KOPT-K1 (cell line): ENCODE data around the gene ATF3.

Experiments
- H3K27ac ChIP-seq: fragments of 200-600 bp; sonication (generic); 2 replicates; pipeline ENCODE4 v1.5.1; 2016; ENCODE audit warnings: antibody characterized with exemption, mild to moderate bottlenecking, low read depth, low read length; ENCODE audit not compliant: poor library complexity, severe bottlenecking
- H3K36me3 ChIP-seq: fragments of 200-600 bp; sonication (generic); 2 replicates; pipeline ENCODE4 v1.5.1; 2017; ENCODE audit warnings: antibody characterized with exemption, mild to moderate bottlenecking, low read length, moderate library complexity; ENCODE audit not compliant: insufficient read depth
- H3K9me3 ChIP-seq: fragments of 200-600 bp; sonication (generic); 2 replicates; pipeline ENCODE4 v1.5.1; 2017; ENCODE audit warnings: antibody characterized with exemption, low read length, mild to moderate bottlenecking; ENCODE audit not compliant: insufficient read depth, poor library complexity, severe bottlenecking

The ATF3 gene

DNA sequence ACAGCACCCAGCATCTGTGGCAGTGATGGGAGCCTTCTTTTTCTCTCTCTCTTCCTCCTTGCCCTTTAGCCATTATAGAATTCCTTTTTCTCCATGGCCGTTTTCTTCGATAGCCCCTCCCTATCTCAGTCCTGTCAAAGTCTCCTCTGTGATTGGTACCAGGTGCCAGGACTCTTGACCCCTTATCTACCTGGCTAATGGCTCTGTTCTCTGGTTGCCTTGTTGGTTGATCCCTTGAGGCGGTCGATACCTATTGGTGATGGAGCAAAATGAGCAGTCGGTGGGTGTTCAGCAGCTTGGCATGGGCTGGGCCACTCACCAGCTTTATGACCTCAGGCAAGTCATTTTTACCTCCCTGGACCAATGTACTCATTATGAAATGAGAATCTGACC lies 2.0 kb downstream of the ATF3 start:
- Histone ChIP-seq H3K27ac (no peak overlapping the region), H3K36me3 (peaks cover 9% of the 10 kb centered on the region; the same call in 1 of the 2 replicates), H3K9me3 (no peaks in the 10 kb centered on the region)

DNA sequence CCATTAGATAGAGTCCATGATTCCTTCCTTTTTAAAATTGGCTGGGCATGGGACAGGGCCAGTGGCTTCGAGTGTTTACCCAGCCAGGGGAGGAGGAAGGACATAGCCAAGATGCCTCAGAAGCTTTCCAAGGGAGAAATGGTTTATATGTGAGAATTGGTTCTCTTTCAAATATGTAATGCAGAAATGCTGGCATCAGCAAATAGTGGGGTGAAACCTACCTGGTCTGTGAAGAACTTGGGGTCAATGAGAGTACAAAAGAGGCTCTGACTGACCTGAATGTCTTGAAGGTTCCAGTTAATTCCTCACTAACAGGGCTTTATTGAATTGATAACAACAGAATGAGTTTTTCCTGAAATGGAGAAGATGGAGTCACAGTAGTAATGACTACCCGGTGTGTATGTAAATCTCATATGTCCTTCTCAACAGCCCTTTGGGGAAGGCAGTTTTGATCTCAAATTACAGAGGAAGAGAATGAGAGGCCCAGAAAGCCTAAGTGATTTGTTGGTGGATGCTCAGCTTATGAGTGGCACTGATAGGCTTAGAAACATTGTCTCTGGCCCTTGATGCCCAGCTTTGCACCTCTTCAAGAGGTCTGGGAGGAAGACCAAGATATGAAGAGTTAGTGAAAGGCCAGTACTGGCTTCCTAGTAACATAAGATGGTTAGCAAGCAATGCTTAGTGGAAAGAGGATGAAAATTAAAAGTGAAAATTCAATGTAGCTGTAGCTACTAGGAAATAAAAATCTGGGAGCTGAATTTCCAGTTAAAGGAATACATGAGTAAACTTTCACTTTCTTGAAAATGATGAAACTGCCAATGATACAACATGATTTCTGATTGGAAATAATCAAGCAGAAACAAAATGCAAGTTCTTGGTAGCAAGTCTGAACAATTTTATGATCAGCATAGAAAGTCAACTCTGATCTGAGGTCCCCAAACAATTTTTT lies 2.7 kb downstream of the ATF3 start:
- H3K27ac ChIP-seq, result no peak overlapping the region
- H3K36me3 ChIP-seq, result peaks cover 16% of the 10 kb centered on the region; the same call in 1 of the 2 replicates
- H3K9me3 ChIP-seq, result no peaks in the 10 kb centered on the region

DNA sequence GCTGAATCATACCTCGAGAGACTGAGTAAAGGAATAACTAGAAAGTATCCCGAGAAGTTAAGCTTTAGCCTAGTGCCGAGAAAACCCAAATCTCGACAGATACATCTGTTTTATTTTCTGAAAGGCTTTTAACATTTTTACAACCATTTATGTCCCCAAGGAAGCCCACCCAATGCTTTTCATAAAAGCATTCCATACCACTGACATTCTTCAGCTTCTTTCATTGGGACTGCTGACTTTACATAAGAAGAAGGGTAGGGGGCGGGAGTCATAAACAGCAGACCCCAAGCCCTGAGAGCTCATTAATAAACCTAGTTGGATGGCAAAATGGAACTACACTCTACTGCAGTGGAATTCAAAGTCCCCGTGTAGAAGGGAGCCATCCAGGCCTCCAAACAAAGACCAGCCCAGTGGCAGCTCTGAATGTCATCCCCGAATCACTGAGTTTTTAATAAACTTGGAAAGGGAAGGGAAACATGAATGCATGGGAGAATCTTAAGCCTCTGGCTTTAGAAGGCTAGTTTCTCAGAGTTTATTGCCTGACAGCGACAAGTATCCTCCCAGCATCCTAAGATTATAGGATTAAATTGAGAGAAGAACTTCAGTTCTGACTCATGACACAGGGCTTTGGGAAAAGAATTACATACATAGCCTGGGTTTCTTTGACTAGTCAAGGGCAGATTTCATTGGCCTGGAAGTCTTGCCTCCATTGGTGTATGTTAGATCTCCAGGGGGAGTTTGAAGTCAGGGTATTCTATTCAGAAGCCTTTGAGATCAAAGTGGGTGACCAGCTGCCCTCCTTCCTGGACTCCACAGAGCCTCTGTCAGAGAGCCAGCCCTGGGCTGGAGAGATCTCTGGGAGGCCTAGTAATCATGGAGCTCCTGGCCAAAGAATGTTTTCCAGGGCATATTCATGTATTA lies 3.7 kb downstream of the ATF3 start:
- H3K27ac ChIP-seq, result no peak overlapping the region
- H3K36me3 ChIP-seq, result peaks cover 26% of the 10 kb centered on the region
- no peaks in the 10 kb centered on the region for H3K9me3 ChIP-seq

DNA sequence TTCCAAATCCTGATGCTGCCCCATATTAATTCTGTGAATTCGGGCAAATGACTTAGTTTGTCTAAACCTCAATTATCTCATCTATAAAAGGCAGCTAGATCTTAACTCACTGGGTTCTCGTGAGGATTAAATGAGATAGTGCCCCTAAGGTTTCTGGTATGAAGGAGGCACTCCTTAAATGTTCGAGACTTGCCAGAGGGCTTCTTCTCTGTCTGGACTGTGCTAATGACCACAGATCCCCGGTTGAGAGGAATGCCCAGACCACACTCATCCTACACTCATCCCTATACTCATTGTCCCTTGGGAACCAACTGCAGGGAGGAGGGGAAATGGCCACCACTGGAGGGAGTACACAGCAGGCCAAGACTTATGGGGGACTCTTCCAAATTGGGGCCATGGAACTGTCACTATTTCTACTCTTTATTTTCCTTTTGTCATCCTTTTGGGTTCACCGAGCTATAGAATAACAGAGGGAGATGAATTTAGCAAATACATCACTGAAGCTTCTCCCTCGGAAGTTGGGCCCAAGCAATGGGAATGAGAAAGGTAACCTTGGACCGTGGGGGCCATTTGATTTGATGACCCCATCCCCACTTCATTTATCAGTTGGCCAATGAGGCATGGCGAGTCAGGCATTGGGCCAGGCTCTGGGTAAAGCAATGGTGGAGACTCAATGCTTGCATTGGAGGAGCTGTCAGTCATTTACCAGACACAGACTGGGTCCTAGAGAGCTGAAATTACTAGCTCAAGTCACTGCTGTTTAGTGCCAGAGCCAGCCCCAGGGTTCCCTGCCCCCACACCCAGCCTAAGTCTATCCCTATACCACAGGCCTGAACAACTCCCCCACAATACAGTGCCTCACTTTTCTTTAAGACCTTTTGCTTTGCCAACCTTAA lies 5.1 kb downstream of the ATF3 start:
- Histone ChIP-seq H3K27ac (no peak overlapping the region), H3K36me3 (peaks cover 40% of the 10 kb centered on the region)

DNA sequence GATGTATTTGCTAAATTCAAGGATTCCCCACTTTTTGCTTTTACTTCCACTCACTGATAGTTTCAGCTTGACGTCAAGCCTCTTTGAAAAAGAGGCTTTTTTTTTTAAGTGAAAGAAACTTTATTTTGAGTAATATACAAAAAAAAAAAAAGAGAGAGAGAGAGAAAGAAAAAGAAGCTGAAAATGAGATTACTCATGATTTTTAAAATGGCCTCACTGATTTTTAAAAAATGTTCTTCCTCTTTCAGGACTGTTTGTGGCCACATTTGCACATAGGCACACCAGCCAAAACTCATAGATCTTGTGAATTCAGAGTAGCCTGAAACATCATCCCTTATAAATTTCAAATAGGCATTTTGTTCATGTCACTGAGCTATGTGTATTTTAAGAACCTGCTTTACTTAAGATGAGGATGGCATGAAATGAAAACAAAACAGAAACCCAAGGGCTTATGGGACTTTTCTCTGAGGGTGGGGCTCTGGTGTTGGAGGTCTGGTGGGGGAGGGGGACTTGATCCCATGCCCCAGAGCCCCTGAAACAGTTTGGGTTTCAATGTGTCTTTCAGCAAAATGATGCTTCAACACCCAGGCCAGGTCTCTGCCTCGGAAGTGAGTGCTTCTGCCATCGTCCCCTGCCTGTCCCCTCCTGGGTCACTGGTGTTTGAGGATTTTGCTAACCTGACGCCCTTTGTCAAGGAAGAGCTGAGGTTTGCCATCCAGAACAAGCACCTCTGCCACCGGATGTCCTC lies 6.1 kb downstream of the ATF3 start:
- no peaks in the 10 kb centered on the region for H3K9me3 ChIP-seq
- H3K36me3 ChIP-seq, result peaks cover 49% of the 10 kb centered on the region
- no peak overlapping the region for H3K27ac ChIP-seq

More for the DNA sequence above, 5.1 kb downstream of the ATF3 start:
- H3K9me3 ChIP-seq, result no peaks in the 10 kb centered on the region

DNA sequence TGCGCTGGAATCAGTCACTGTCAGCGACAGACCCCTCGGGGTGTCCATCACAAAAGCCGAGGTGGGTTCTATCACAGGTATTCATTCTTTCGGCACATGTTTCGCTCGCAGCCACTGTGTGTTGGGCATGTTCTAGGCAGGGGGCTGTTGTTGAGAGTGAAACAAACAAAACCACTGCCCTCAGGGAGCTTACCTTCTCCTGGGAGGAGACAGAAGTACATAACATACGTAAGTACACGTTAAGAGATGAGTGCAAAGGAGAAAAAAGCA lies 6.6 kb downstream of the ATF3 start:
- H3K9me3 ChIP-seq, result no peaks in the 10 kb centered on the region
- no peak overlapping the region for H3K27ac ChIP-seq
- H3K36me3 ChIP-seq, result peaks cover 52% of the 10 kb centered on the region

DNA sequence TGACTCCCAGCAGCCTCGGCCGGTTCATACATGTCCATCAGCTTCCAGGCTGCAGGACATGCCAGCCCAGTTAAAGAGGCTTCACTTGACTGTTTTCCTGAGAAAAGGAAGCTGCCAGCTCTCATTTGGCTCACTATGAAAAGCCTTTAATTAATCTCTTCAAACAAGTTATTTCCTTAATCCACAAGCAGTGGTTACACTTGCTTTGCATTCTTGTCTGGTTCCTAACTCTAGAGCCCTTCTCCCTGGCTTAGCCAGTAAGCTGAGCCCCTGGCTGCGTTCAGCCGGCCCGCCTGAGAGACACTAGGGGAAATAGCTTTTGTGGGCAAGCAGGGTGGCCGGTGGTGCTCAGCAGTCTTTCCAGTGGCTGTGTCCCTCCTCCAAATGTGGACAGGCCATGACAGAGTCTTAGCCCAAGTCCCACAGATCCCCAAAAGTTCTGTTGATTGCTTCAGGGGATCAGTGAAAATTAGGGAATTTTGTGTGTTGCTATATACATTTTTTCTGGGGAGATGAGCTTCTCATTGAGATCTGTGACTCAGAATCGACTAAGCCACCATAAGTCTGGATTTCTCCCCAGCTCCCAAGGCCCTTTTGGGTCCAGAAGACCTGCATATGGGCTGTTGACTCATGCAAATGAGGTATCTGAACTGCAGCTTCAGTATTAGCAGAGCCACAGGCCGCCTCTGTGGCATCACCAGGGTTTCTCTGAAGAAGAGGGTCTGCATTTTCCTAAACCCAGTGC lies 10.1 kb downstream of the ATF3 start:
- Histone ChIP-seq H3K27ac (no peak overlapping the region), H3K9me3 (no peaks in the 10 kb centered on the region), H3K36me3 (peaks cover 67% of the 10 kb centered on the region)

DNA sequence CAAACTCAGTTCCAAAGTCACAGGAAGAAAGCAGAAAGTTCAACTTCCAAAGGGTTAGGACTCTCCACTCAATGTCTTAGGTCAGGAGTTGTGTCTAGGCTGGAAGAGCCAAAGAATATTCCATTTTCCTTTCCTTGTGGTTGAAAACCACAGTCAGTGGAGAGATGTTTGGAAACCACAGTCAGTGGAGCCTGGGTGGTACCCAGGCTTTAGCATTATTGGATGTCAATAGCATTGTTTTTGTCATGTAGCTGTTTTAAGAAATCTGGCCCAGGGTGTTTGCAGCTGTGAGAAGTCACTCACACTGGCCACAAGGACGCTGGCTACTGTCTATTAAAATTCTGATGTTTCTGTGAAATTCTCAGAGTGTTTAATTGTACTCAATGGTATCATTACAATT lies 11.7 kb downstream of the ATF3 start:
- no peaks in the 10 kb centered on the region for H3K9me3 ChIP-seq
- H3K36me3 ChIP-seq, result peaks cover 60% of the 10 kb centered on the region
- H3K27ac ChIP-seq, result no peak overlapping the region

DNA sequence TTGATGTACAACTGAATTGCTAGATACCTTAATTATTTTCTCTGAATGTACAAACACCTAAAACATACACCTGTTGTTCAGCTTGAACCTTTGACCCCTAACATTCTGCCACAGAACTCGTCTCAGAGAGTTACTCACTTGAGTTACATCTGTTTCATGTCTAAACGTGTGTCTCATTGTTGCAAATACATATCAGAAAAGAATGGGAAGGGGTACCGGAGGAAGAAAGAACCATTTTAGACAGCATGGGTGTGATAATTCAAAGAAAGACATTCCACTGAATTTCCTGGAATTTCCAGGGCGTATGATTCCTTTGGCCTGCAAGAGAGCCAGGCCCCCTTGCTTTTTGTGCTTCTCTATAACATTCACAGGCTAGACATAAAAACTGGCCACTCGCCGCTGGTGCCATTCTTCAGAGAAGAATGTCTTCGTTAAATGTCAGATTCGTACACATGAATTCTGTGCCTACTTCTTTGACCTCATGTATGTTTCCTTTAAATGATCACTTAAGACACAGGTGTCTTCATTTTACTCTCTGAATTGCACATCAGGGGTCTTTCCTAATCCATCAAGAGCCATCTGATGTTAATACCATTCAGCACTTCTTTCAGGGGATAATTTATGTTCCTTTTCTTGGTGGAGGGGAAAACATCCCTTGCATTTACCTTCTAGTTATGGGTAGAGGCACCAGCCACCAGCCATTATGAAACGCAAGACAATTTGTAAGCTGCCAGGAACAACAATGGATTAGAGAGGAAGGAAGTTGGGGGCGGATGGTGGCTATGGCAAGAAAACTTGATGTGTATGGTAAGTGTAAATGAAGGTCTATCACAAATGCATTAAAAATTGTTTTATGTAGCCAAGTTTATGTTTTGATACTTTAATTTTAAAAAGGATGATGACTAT lies 12.7 kb downstream of the ATF3 start:
- H3K36me3 ChIP-seq, result peaks cover 51% of the 10 kb centered on the region
- no peaks in the 10 kb centered on the region for H3K9me3 ChIP-seq

DNA sequence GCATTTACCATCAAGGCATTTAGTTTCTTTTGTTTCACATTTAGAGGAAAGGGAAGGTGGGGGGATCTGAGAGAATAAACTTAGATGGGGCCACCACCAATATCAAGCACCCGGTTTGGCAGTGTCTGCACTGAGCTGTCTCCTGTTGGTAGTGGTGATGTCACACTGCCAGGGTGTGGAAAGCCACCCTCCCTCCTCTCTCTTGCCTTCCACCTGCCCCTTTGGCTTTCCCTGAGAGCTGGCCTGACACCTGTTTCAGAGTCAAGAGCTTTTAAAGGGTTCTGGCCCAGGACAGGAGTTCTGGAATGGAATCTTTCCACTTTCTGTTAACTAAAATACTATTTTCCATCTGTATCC lies 13.4 kb downstream of the ATF3 start:
- H3K36me3 ChIP-seq, result peaks cover 44% of the 10 kb centered on the region
- no peaks in the 10 kb centered on the region for H3K9me3 ChIP-seq
- H3K27ac ChIP-seq, result peak overlapping the region; percentile 32

More for the DNA sequence above, 12.7 kb downstream of the ATF3 start:
- H3K27ac ChIP-seq, result peak overlapping the region; percentile 32

DNA sequence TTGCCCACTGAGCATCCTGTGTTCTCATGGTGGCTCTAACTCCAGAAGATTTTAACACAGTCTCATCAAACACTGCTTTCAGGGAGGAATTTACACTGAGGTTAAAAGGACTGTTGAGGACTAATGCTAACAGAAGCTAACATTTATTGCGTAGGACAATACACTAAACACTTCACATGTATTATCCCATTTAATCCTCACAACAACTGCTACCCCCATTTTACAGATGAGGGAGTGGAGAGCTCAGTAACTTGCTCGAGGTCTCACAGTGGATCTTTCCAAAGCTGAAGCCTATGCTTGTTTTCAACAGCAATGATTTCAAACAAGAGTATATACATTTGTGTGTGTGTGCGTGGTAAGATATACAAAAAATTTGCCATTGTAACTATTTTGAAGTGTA lies 13.9 kb downstream of the ATF3 start:
- H3K9me3 ChIP-seq, result no peaks in the 10 kb centered on the region
- peak overlapping the region; percentile 32 for H3K27ac ChIP-seq
- H3K36me3 ChIP-seq, result peaks cover 39% of the 10 kb centered on the region

DNA sequence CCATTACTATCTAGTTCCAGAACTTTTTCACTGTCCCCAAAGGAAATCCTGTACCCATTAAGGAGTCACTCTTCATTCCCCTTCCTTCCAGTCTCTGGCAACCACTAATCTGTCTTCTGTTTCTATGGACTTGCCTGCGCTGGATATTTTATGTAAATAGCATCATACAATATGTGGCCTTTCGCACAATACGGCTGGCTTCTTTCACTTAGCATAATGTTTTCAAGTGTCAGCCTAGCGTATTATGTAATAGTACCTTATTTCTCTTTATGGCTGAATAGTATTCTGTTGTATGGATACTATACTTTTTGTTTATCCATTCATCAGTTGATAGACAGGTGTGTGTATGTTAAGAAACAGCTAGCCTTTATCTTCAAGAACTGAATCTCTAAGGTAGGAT lies 14.3 kb downstream of the ATF3 start:
- Histone ChIP-seq H3K27ac (no peak overlapping the region), H3K36me3 (peaks cover 35% of the 10 kb centered on the region), H3K9me3 (no peaks in the 10 kb centered on the region)

DNA sequence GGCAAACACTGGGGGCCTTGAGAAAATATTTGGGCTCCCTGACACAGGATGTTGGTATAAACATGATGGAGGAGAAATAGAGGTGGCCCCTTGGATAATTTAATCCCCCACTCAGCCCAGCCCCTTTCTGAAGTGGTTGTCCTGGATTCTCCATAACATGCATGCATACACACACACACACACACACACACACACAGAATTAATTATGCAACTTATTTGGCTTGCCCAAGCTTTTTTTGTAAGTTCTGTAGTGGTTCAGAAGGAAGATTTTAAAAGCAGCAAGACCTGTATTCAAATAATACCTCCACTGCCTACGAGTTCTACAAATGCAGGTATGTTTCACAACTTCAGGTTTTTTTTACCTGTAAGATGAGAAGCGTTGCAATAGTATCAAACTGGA lies 15.0 kb downstream of the ATF3 start:
- no peak overlapping the region for H3K27ac ChIP-seq
- H3K9me3 ChIP-seq, result no peaks in the 10 kb centered on the region
- H3K36me3 ChIP-seq, result peaks cover 28% of the 10 kb centered on the region
